K562 (cell line): ENCODE measurements around the gene RAMAC. TPM values are rescaled to one million over a fixed set of nuclear protein-coding genes. Genes with fewer than 3 reads are reported as not detected.

Experiments
- ATAC-seq: fragments of 200-7000 bp; cut with Tn5 transposase; 3 replicates; pipeline ENCODE4 v1.9.1; 2020; ENCODE audit warnings: moderate library complexity
- BruUV-seq: library from RNA; stranded (reverse); fragments of 400-500 nt; replicated peaks from 2 replicates; lab custom pipeline; 2021; lab: Mats Ljungman, UMichigan
- CTCF ChIA-PET: fragments of 300-600 bp; formaldehyde crosslinking; extraction: SDS; loops from one replicate; lab custom pipeline; 2021; ENCODE audit warnings: low intra/inter-chr PET ratio; lab: Yijun Ruan, JAX
- POLR2A ChIA-PET: fragments of 300-600, 350-650 bp; sonication (Branson Sonifier 250); formaldehyde crosslinking; extraction: SDS; loops from one replicate; lab custom pipeline; 2021; ENCODE audit warnings: antibody characterized with exemption, inconsistent platforms; lab: Yijun Ruan, JAX
- DNase-seq, 4 experiments: peaks; one replicate each; pipeline versions ENCODE4 v3.0.0 to v3.0.0-alpha.2; 2011 to 2018; ENCODE audit warnings: low spot score in 3 of 4, mixed read lengths in 3 of 4; ENCODE audit errors: extremely low read depth in 1 of 4
- FAIRE-seq: peaks from 2 replicates; lab custom pipeline; 2011; peaks lifted over from hg19 to GRCh38; lab: Jason Lieb, UNC
- H2AFZ ChIP-seq: 2 replicates; pipeline ENCODE4 v1.6.0; 2011; ENCODE audit warnings: low read depth, low read length, control low read depth, inconsistent platforms
- H3K27ac ChIP-seq: fragments of 200-600 bp; 3 replicates; pipeline ENCODE4 v1.8.0; 2011; ENCODE audit warnings: low read depth, mild to moderate bottlenecking, control low read depth, inconsistent platforms, low read length, moderate library complexity, mixed read lengths; ENCODE audit errors: extremely low read depth
- H3K27me3 ChIP-seq, 2 experiments: fragments of 300-600 bp in 1 of 2; 2 replicates in 1 of 2; 3 replicates in 1 of 2; pipeline versions ENCODE4 v1.6.0 to v1.8.0; 2011; ENCODE audit warnings: inconsistent platforms in 2 of 2, low read length in 2 of 2, mild to moderate bottlenecking in 1 of 2, mixed read lengths in 1 of 2, moderate library complexity in 1 of 2; ENCODE audit not compliant: control insufficient read depth in 2 of 2, insufficient read depth in 2 of 2
- H3K36me3 ChIP-seq: fragments of 300-600 bp; 3 replicates; pipeline ENCODE4 v1.8.0; 2011; ENCODE audit warnings: mild to moderate bottlenecking, low read length, inconsistent platforms; ENCODE audit not compliant: control insufficient read depth, insufficient read depth
- H3K4me1 ChIP-seq, 2 experiments: fragments of 200-600 bp in 1 of 2; replicated peaks in 1 of 2; 2 replicates in 1 of 2; 3 replicates in 1 of 2; pipeline versions ENCODE4 v1.5.1 to v1.8.0; 2011; ENCODE audit warnings: inconsistent platforms in 2 of 2, low read length in 2 of 2, mild to moderate bottlenecking in 1 of 2, mixed read lengths in 1 of 2, moderate library complexity in 1 of 2; ENCODE audit not compliant: control insufficient read depth in 2 of 2, insufficient read depth in 2 of 2
- H3K4me2 ChIP-seq: 2 replicates; pipeline ENCODE4 v1.6.1; 2011; ENCODE audit warnings: low read length, control low read depth, inconsistent platforms, mixed read lengths; ENCODE audit not compliant: insufficient read depth
- H3K4me3 ChIP-seq: fragments of 200-600 bp; sonication (generic), shearing (Covaris generic); 2 replicates; pipeline ENCODE4 v1.5.1; 2016; ENCODE audit warnings: control low read depth, inconsistent platforms
- H3K79me2 ChIP-seq: fragments of 200-600 bp; 3 replicates; pipeline ENCODE4 v1.8.0; 2011; ENCODE audit warnings: low read length, inconsistent platforms; ENCODE audit not compliant: control insufficient read depth, insufficient read depth
- H3K9ac ChIP-seq, 2 experiments: 2 replicates each; pipeline versions ENCODE4 v1.6.0 to v1.6.1; 2011; ENCODE audit warnings: low read depth in 2 of 2, low read length in 2 of 2, control low read depth in 1 of 2, inconsistent platforms in 1 of 2, mild to moderate bottlenecking in 1 of 2, mixed read lengths in 1 of 2; ENCODE audit not compliant: insufficient read depth in 1 of 2
- H3K9me1 ChIP-seq: one replicate; pipeline ENCODE4 v1.6.0; 2011; ENCODE audit warnings: inconsistent platforms, mild to moderate bottlenecking, low read length, moderate library complexity; ENCODE audit not compliant: control insufficient read depth, insufficient read depth
- H3K9me3 ChIP-seq: replicated peaks from 2 replicates; pipeline ENCODE4 v1.5.1; 2011; ENCODE audit warnings: low read depth, low read length, inconsistent platforms; ENCODE audit not compliant: control insufficient read depth, insufficient read depth
- H4K20me1 ChIP-seq: replicated peaks from 2 replicates; pipeline ENCODE4 v1.6.1; 2011; ENCODE audit warnings: low read length, inconsistent platforms, mixed read lengths; ENCODE audit not compliant: control insufficient read depth, insufficient read depth
- ARHGAP35 ChIP-seq: fragments of 450-650 bp; IDR thresholded peaks from 2 replicates; pipeline ENCODE4 v1.6.1; 2018; ENCODE audit not compliant: partially characterized antibody
- ATF4 ChIP-seq: fragments of 450-650 bp; formaldehyde crosslinking; IDR thresholded peaks from 2 replicates; pipeline ENCODE4 v1.4.0; 2022; ENCODE audit warnings: mild to moderate bottlenecking, moderate library complexity
- CEBPB ChIP-seq: fragments of 450-650 bp; IDR thresholded peaks from 2 replicates; pipeline ENCODE4 v1.6.1; 2016; ENCODE audit warnings: missing genetic modification characterization, missing compliant biosample characterization
- CEBPG ChIP-seq, 3 experiments: fragments of 200-800 bp in 1 of 3; sonication (Bioruptor generic) in 1 of 3; sonication (generic) in 1 of 3; formaldehyde crosslinking in 1 of 3; IDR thresholded peaks in 2 of 3; conservative IDR thresholded peaks in 1 of 3; 2 replicates each; pipeline versions ENCODE4 v1.6.1 to v1.8.0; 2016 to 2022; ENCODE audit warnings: missing compliant biosample characterization in 2 of 3, missing genetic modification characterization in 2 of 3, mild to moderate bottlenecking in 1 of 3, missing genetic modification reagents in 1 of 3
- COPS2 ChIP-seq: fragments of 450-650 bp; conservative IDR thresholded peaks from 2 replicates; pipeline ENCODE4 v1.6.1; 2016; ENCODE audit warnings: mild to moderate bottlenecking, moderate library complexity
- HMBOX1 ChIP-seq: sonication (generic); IDR thresholded peaks from 2 replicates; pipeline ENCODE4 v1.6.1; 2016
- KDM1A ChIP-seq, 2 experiments: fragments of 450-650 bp; IDR thresholded peaks; 2 replicates each; pipeline ENCODE4 v1.6.1; 2016; ENCODE audit warnings: mild to moderate bottlenecking in 2 of 2
- MECOM ChIP-seq: fragments of 250-450 bp; sonication (Bioruptor Pico); IDR thresholded peaks from 2 replicates; pipeline ENCODE4 v1.8.0; 2022; ENCODE audit warnings: inconsistent platforms
- YY1 ChIP-seq, 3 experiments: IDR thresholded peaks; 2 replicates each; pipeline ENCODE4 v1.6.1; 2011; ENCODE audit warnings: low read length in 2 of 3, mild to moderate bottlenecking in 2 of 3, moderate library complexity in 2 of 3, borderline replicate concordance in 1 of 3, control low read depth in 1 of 3, low read depth in 1 of 3; ENCODE audit not compliant: insufficient read depth in 3 of 3, insufficient replicate concordance in 2 of 3, control insufficient read depth in 1 of 3, insufficient read length in 1 of 3; ENCODE audit errors: extremely low read depth in 1 of 3
- ZBTB2 ChIP-seq: fragments of 450-650 bp; IDR thresholded peaks from 2 replicates; pipeline ENCODE4 v1.6.1; 2016; ENCODE audit warnings: antibody characterized with exemption
- ZNF23 ChIP-seq: fragments of 250-450 bp; sonication (Bioruptor Pico); IDR thresholded peaks from 2 replicates; pipeline ENCODE4 v1.4.0; 2020; ENCODE audit warnings: mild to moderate bottlenecking
- ZNF24 ChIP-seq: fragments of 450-650 bp; IDR thresholded peaks from 2 replicates; pipeline ENCODE4 v1.6.1; 2016
- ZNF695 ChIP-seq: fragments of 450-650 bp; formaldehyde crosslinking; IDR thresholded peaks from 2 replicates; pipeline ENCODE4 v1.4.0; 2020; ENCODE audit warnings: mild to moderate bottlenecking, moderate library complexity
- WGBS: fragments of 100-300 bp; shearing (Covaris generic); methylation state at CpG from one replicate; pipeline ENCODE4 v1.1.6; 2016; ENCODE audit warnings: low coverage, mixed read lengths; ENCODE audit not compliant: insufficient coverage; ENCODE audit errors: missing lambda C conversion rate; 5-methylcytosine and 5-hydroxymethylcytosine counted together
- in situ Hi-C: fragments of 300-500 bp; cut with MboI; formaldehyde crosslinking; loops from 4 replicates; pipeline ENCODE4 v1.15.0; 2018; ENCODE audit warnings: inconsistent platforms, mixed read lengths
- intact Hi-C: fragments of 100-400 bp; cut with micrococcal nuclease; formaldehyde crosslinking; loops from 2 replicates; pipeline ENCODE4 v1.14.2; 2022
- polyA plus RNA-seq, 8 experiments: library from polyadenylated mRNA; depleted of rRNA in 4 of 8; stranded (reverse) in 5 of 8; unstranded in 3 of 8; fragments of >200 nt; fragmentation: Nextera tagmentation in 2 of 8; fragmentation: Illumina TruSeq in 1 of 8; extraction: Ambion mirVana in 2 of 8; extraction: Trizol in 1 of 8; gene quantifications; 2 replicates each; pipeline versions ENCODE4 v1.2.1 to v1.2.3, GENCODE V29; 2011 to 2014; ENCODE audit warnings: inconsistent platforms in 1 of 8, missing spikeins in 1 of 8
- total RNA-seq, 7 experiments: library from RNA; depleted of rRNA in 6 of 7; stranded (reverse); fragments of >200 nt in 6 of 7; fragmentation: Illumina TruSeq in 2 of 7; extraction: Trizol in 2 of 7; gene quantifications; 2 replicates each; pipeline versions ENCODE4 v1.2.1 to v1.2.3, GENCODE V29; 2011 to 2021; ENCODE audit warnings: low replicate concordance in 1 of 7

The RAMAC gene
- total and polyA plus RNA-seq, 9 of the 15 experiments (the other 6 are each of a cell fraction or from before 2014, with no cell fraction given): 26.9 to 108 (median 38.4) TPM

- H3K9ac ChIP-seq: no peak overlapping the region
- ChIA-PET CTCF (no interaction called here), POLR2A (no interaction called here)
- H3K36me3 ChIP-seq: no peaks in the 10 kb centered on the region
- no peaks in the 10 kb centered on the region for H3K9me1 ChIP-seq
- WGBS: 1% methylated on average over 4 of the region's 4 CpGs
- H3K4me2 ChIP-seq: no peak overlapping the region
- H3K9me3 ChIP-seq: no peaks in the 10 kb centered on the region
- FAIRE-seq (no peak), ATAC-seq (no peak), DNase-seq (no peak)
- H2AFZ ChIP-seq: no peak overlapping the region
- H3K4me3 ChIP-seq: no peak overlapping the region
- no peaks in the 10 kb centered on the region for H4K20me1 ChIP-seq
- intact Hi-C loops (no loop called here), in situ Hi-C loops (no loop called here)
- 0 out of 2 replicates have a peak, but pooled peaks have one; percentile 35 for TF ChIP-seq HMBOX1
- TF ChIP-seq KDM1A (IDR thresholded peaks at IDR 0.05): no peak
- H3K79me2 ChIP-seq: no peaks in the 10 kb centered on the region
- peaks cover 11 to 25% of the 10 kb centered on the region in 2 experiments; a peak in 4 of 5 replicates for H3K27me3 ChIP-seq
- no TSS peak for BruUV-seq
- H3K4me1 ChIP-seq: no peaks in the 10 kb centered on the region
- no peak overlapping the region for H3K27ac ChIP-seq
Measured at GRCh38 chr15:82966671-82967071, 19.3 kb upstream of the RAMAC start.

- WGBS: 9% methylated on average over 4 of the region's 4 CpGs
- POLR2A ChIA-PET: no interaction called here
- H3K4me1 ChIP-seq: no peaks in the 10 kb centered on the region
- 0 out of 3 replicates have a peak, but pooled peaks have one; percentile 26 for ATAC-seq
- CTCF ChIA-PET: no interaction called here
- no peaks in the 10 kb centered on the region for H4K20me1 ChIP-seq
- H3K9ac ChIP-seq: no peak overlapping the region
- no peaks in the 10 kb centered on the region for H3K9me1 ChIP-seq
- BruUV-seq: no TSS peak
- no peak overlapping the region for H3K4me3 ChIP-seq
- no peak for DNase-seq
- intact Hi-C loops: no loop called here
- FAIRE-seq: no peak
- H2AFZ ChIP-seq: no peak overlapping the region
- H3K27me3 ChIP-seq: peaks cover 8 to 21% of the 10 kb centered on the region in 2 experiments; a peak in 4 of 5 replicates
- H3K79me2 ChIP-seq: no peaks in the 10 kb centered on the region
- H3K36me3 ChIP-seq: no peaks in the 10 kb centered on the region
- in situ Hi-C loops: no loop called here
- H3K27ac ChIP-seq: no peak overlapping the region
- no peaks in the 10 kb centered on the region for H3K9me3 ChIP-seq
- no peak overlapping the region for H3K4me2 ChIP-seq
- no peak for TF ChIP-seq ZNF695
- no peak for TF ChIP-seq MECOM (CRISPR knock-in tag)
- no peak for TF ChIP-seq ZBTB2
- no peak for TF ChIP-seq ZNF23 (CRISPR knock-in tag)
- TF ChIP-seq ARHGAP35: no peak
- TF ChIP-seq COPS2: no peak
- 0 out of 2 replicates have a peak, but pooled peaks have one; percentile 40 for TF ChIP-seq CEBPG (CRISPR knock-in tag; IDR thresholded peaks at IDR 0.05)
- peak; percentile 79 to 80 for TF ChIP-seq CEBPG (tag; conservative IDR thresholded peaks at IDR 0.05 in 1 of 2, IDR thresholded peaks at IDR 0.05 in 1 of 2)
- peak in 1 of 3 experiments; percentile 46 for TF ChIP-seq YY1 (IDR thresholded peaks at IDR 0.05; ENCODE audit: borderline replicate concordance in 1 of 3, control insufficient read depth in 1 of 3, extremely low read depth in 1 of 3, insufficient read depth in 3 of 3, insufficient read length in 1 of 3, insufficient replicate concordance in 2 of 3, low read depth in 1 of 3, low read length in 2 of 3)
- no peak for TF ChIP-seq ZNF24
- TF ChIP-seq CEBPB (tag): peak; percentile 72
- no peak for TF ChIP-seq ATF4 (CRISPR knock-in tag)
Measured at GRCh38 chr15:82968066-82968465, 17.9 kb upstream of the RAMAC start.
